Measurements from ENCODE around the gene COX7A2.

Gene COX7A2

GRCh38 chr6:75268121-75268987 lies 24.8 kb upstream of the COX7A2 start:
- no peak for DNase-seq

GRCh38 chr6:75267461-75267860 lies 23.9 kb upstream of the COX7A2 start:
- DNase-seq, result no peak

GRCh38 chr6:75266716-75267291 lies 23.2 kb upstream of the COX7A2 start:
- no peak for DNase-seq

DNA sequence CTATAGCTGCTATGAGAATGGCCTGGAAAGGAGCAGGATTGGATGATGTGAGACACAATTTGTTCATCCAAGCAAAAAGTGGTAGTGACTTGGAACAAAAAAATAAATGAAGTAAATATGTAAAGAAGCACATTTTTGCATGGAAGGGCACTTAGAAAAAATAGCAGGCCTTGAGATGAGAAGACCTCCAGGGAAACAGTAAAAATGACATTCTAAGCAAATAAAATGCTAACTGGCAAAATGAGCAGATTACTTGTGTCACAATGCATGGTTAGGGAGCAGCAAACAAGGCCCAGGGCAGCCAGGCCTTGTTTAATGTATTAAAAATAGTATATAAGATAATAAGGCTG lies 19.8 kb upstream of the COX7A2 start:
- DNase-seq, result no peak

DNA sequence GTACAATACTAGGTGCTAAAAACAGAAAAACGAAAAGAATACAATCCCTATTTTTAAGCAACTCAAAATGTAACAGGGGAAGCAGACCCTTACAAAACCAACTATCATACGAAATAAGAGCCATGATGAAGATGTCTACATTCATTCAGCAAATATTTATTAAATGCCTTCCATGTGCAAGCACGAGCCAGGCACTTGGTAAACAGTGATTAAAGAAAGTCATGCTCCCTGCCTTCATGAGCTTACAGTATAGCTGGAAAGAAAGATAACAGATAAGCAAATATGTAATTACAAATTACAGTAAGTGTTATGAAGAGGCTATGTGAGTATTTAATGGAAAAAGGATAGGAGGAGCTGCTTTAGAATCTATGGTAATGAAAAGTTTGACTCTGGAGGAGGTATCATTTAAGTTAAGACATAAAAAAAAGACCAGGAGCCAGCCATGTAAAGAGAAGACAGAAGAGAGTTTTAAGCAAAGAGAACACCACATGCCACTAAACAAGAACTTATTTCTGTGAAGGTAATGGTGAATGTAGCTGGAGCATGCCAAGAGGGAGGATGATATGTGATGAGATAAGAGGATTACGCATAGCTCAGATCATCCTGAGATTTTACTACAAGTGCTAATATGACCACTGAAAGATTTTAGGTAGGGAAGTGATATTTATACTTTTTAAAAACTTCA lies 19.3 kb upstream of the COX7A2 start:
- DNase-seq, result no peak

DNA sequence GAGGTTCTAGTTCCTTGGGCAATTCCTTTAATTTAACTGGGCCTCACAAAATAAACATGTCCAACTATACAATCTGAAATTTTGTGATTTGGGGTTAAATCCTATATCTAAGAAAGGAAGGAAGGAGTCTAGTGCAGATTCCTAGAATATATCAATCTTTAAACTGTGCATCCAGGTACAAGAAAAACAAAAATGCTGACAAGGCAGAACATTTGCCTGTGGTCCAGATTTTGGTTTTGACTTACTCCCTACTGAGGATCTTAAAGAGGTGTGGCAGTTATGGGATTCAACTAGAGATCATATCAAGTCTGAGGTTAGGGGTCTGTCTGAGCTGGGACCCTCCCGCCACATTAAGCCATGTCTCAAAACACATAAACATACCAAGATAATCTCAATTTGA lies 17.7 kb upstream of the COX7A2 start:
- no peak for DNase-seq

GRCh38 chr6:75257343-75258087 lies 13.9 kb upstream of the COX7A2 start:
- DNase-seq, result no peak

DNA sequence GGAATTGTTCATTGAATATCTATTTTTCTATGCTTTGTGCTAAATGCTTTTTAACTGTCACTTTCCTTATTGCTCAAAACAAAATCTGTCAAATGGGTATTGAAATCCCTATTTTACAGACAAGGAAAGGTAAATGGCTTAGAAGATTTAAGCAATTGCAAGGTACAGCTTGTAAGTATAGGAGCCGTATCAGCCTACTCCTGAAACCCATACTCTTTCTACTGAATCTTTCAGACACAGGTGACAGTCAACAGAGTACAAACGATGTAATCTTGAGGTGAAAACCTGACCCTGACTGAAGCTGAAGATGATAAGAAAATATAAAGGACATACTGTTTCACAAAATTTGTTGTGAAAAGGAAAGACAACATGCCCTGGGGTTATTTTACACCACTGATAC lies 7.0 kb upstream of the COX7A2 start:
- no peak for DNase-seq

DNA sequence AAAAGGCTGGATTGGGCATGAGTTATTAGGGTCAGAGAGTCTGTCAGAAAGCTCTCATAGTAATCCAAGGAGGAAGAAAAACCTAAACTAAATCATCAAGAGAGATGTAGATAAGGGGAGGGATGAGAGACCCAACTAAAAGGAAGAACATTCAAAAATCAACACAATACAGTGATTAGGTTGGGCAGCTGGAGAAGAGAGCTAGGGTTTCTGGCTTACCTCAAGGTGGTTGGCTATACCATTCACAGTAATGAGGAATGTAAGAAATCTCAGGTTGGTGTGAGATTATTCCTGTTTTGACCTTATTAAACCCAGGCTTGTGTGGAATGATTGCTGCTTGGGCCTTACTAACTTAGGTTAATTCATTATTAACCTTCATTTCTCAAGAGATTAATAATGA lies 6.2 kb upstream of the COX7A2 start:
- no peak for DNase-seq

- DNase-seq, result no peak
These were observed 2.8 kb upstream of the COX7A2 start for GRCh38 chr6:75246386-75246785.

DNA sequence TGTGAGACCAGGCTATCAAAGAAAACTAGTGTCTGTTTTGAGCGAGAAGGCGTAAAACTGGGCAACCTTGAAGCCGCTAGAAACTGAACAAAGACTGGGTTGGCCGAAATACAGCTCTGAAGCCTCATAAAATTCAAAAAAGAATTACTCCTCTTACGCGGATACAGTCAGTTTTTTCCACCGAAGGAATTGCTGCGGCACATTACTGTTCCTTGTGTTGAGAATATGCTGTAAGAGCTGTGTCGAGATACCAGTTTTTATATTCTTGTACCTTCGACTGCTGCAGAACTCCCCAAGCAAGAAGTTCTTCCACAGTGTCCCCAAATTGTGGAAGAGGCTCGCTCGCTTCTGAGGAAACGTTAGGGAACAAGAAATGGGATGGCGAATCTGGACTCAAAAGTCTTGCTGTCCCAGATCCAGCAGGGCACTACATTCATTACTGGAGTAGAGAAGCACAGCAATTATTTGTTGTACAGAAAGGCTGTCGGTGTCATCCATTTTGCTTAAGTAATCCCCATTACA lies 523 bp upstream of the COX7A2 start:
- DNase-seq, result no peak

DNA sequence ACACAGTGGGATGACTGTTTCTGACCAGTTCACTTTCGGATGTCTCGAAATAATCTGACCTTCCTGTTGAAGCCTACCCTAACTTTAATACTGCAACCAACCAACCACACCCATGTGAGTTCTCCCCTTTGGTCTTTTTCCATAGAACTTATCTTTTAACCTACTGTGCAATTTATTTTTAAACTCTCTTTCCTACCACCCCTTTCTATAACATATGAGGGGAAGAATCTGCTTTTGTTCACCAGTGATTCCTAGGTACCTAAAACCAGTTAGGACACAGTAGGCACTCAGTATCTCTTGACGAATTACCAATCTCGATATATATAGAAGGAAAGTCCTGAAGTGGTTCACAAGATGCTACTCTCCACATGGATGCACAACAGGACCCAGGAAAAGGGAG lies 7.0 kb downstream of the COX7A2 start:
- DNase-seq, result no peak

DNA sequence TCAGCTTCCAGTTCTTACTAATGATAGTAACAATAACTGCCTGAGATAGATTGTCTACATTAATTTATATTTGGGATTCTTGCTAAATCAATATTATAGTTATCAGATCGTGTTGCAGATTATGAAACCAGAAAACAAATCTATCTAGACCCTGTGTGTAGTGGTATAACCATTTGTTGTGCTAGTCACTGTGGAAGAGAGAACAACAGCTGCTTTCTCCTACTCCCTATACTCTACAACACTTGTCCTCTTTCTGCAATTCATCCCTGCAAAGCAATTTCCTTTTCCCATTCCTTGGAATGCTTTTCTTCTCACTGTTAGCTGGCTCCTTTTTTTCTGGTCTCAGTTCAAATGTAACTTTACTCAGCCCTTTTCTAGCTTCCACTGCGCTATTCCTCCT lies 8.3 kb downstream of the COX7A2 start:
- DNase-seq, result no peak

DNA sequence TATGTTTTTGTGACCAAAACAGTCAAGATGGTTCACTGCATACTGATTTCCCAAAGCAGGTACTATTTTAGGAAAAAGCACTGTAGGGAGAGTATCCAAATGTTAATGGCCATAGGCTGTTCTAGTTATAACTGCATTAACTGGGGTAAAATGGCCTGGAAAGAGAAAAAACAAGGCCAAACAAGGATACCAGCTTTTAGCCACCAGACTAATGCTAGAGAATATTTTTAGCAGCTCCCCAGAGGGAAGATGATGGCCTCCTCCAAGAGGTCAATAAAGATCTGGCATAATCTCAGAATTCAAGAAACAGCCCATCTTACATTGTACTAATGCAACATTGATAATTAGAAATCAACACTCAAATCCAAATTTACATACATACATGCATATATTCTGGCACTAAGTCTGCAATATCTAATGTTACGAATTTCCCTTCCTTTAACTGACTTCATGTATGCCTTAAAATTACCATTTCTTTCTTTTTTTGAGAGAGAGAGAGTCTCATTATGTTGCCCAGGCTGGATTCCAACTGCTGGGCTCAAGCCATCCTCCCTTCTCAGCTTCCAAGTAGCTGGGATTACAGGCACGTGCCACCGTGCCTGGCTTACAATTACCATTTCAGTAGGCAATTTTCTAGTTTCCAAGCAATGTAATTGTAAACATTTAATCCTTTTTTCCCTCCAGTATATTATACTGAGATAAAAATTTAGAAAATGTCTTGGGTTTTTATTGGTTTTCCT lies 9.3 kb downstream of the COX7A2 start:
- no peak for DNase-seq

DNA sequence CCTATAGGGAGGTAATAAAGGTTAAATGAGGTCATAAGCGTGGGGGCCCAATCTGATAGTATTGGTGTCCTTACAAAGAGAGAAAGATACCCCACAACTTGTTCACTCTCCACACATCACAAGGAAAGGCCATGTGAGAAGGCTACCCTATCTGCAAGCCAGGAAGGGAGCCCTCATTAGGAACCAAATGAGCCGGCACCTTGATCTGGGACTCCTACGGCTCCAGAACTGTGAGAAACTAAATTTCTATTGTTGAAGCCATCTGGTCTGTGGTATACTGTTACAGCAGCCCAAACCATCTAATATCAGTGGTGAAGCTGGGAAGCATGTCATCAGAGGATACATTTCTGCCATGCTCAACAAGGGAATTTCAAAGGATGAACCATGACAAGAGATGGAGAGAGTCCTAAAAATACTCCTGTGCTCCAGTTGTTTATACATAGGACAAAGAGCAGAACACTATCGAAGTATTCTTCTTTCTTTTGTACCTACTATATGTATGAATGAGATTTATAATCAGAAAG lies 10.4 kb downstream of the COX7A2 start:
- DNase-seq, result no peak

- no peak for DNase-seq
These were observed 12.9 kb downstream of the COX7A2 start for GRCh38 chr6:75230484-75231325.

DNA sequence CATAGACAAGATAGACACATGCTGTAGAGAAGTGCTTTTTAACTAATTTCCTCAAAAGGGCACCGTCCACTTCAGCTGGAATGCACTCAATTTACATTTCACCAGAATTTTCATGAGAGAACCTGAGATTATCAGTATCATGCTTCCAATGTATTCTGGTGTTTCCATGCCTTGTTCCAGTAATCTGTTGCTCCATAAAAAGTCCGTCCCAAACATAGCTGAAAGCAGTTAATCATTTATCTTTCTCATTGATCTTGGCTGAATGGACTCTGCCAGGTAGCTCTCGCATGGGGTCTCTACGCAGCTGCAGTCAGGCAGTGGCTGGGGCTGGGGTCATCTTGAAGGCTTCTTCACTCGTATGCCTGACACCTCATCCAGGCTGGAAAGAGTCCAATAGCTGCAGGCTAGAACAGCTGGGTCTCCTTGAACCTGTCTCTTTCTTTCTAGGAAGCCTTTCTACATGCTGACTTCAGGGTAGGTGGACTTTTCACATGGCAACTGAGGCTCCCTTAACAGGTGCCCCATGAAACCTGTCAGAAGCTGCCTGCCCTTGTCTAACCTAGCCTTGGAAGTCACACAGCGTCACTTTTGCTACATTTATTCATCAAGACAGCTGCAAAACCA lies 19.2 kb downstream of the COX7A2 start:
- DNase-seq, result no peak

GRCh38 chr6:75223428-75223827 lies 20.2 kb downstream of the COX7A2 start:
- DNase-seq, result no peak

- no peak for DNase-seq
These were observed 21.3 kb downstream of the COX7A2 start for GRCh38 chr6:75222261-75222660.

GRCh38 chr6:75221116-75221515 lies 22.5 kb downstream of the COX7A2 start:
- DNase-seq, result no peak

GRCh38 chr6:75220357-75220756 lies 23.2 kb downstream of the COX7A2 start:
- DNase-seq, result no peak
